OCI-LY7 (cell line): ENCODE data around the gene STH. TPM values are rescaled to one million over a fixed set of nuclear protein-coding genes. Genes with fewer than 3 reads are reported as not detected.

ENCODE experiments used
- BruUV-seq: library from RNA; stranded (reverse); fragments of 400-500 nt; replicated peaks from 2 replicates; lab custom pipeline; 2021; lab: Mats Ljungman, UMichigan
- CTCF ChIA-PET: fragments of 300-600 bp; sonication (Branson Sonifier 250); formaldehyde crosslinking; loops from one replicate; lab custom pipeline; 2022; ENCODE audit warnings: antibody characterized with exemption; ENCODE audit not compliant: unreplicated experiment; lab: Charles Lee
- POLR2A ChIA-PET: fragments of 300-600 bp; sonication (Branson Sonifier 250); formaldehyde crosslinking; loops from one replicate; lab custom pipeline; 2022; ENCODE audit warnings: antibody characterized with exemption; lab: Charles Lee
- DNase-seq: peaks from one replicate; pipeline ENCODE4 v3.0.0-alpha.2; 2015; ENCODE audit warnings: low spot score
- H2AFZ ChIP-seq: fragments of 200-600 bp; sonication (generic), shearing (Covaris generic); 2 replicates; pipeline ENCODE4 v1.6.1; 2014; ENCODE audit warnings: mild to moderate bottlenecking, antibody characterized with exemption, low read length, moderate library complexity
- H3K27ac ChIP-seq: fragments of 200-600 bp; sonication (generic); 2 replicates; pipeline ENCODE4 v1.5.1; 2014; ENCODE audit warnings: mixed run types, low read depth, mild to moderate bottlenecking, moderate library complexity, low read length, inconsistent platforms; ENCODE audit not compliant: poor library complexity, severe bottlenecking
- H3K36me3 ChIP-seq: fragments of 200-600 bp; sonication (generic); 2 replicates; pipeline ENCODE4 v1.6.1; 2014; ENCODE audit warnings: mild to moderate bottlenecking, antibody characterized with exemption, low read length, moderate library complexity, mixed read lengths; ENCODE audit not compliant: insufficient read depth
- H3K4me1 ChIP-seq: fragments of 200-600 bp; sonication (generic); 2 replicates; pipeline ENCODE4 v1.5.1; 2014; ENCODE audit warnings: mild to moderate bottlenecking, low read length; ENCODE audit not compliant: insufficient read depth, poor library complexity, severe bottlenecking
- H3K4me2 ChIP-seq: fragments of 200-600 bp; sonication (generic); 2 replicates; pipeline ENCODE4 v1.6.1; 2014; ENCODE audit warnings: mild to moderate bottlenecking, low read length
- H3K4me3 ChIP-seq: fragments of 200-600 bp; sonication (generic); 2 replicates; pipeline ENCODE4 v1.5.1; 2014; ENCODE audit warnings: mild to moderate bottlenecking, low read depth, low read length; ENCODE audit not compliant: poor library complexity, severe bottlenecking
- H3K79me2 ChIP-seq: fragments of 200-600 bp; sonication (generic); 2 replicates; pipeline ENCODE4 v1.6.1; 2016; ENCODE audit warnings: low read depth, mild to moderate bottlenecking, low read length, moderate library complexity, mixed read lengths; ENCODE audit not compliant: insufficient read depth
- H3K9me2 ChIP-seq: fragments of 200-600 bp; sonication (generic); 2 replicates; pipeline ENCODE4 v1.6.1; 2016; ENCODE audit warnings: mild to moderate bottlenecking, low read length, mixed read lengths; ENCODE audit not compliant: insufficient read depth
- H3K9me3 ChIP-seq: fragments of 200-600 bp; sonication (generic); 2 replicates; pipeline ENCODE4 v1.6.1; 2014; ENCODE audit warnings: mild to moderate bottlenecking, mixed run types, low read length, mixed read lengths
- H4K20me1 ChIP-seq: fragments of 200-600 bp; sonication (generic); 2 replicates; pipeline ENCODE4 v1.6.1; 2014; ENCODE audit warnings: mild to moderate bottlenecking, antibody characterized with exemption, low read length, moderate library complexity, mixed read lengths; ENCODE audit not compliant: insufficient read depth
- CTCF ChIP-seq: fragments of 200-600 bp; sonication (generic); conservative IDR thresholded peaks from 2 replicates; pipeline ENCODE4 v1.5.1; 2014; ENCODE audit warnings: mild to moderate bottlenecking, antibody characterized with exemption, low read length, moderate library complexity, mixed read lengths
- EZH2phosphoT487 ChIP-seq: fragments of 200-600 bp; sonication (generic); IDR thresholded peaks from 2 replicates; pipeline ENCODE4 v1.6.1; 2018; ENCODE audit warnings: low read depth, borderline replicate concordance, mild to moderate bottlenecking, mixed run types, antibody characterized with exemption, low read length, moderate library complexity, mixed read lengths
- intact Hi-C: fragments of 100-400 bp; cut with micrococcal nuclease; formaldehyde crosslinking; loops from one replicate; pipeline ENCODE4 v1.10.0; 2022; ENCODE audit not compliant: unreplicated experiment
- total RNA-seq, 2 experiments: library from RNA; depleted of rRNA in 1 of 2; stranded (reverse); fragments of >200 nt in 1 of 2; shearing (Covaris generic) in 1 of 2; gene quantifications; 2 replicates each; pipeline ENCODE4 v1.2.3, GENCODE V29; 2014 to 2022

The STH gene
- total RNA-seq, 2 experiments from 2014 or later = not detected

GRCh38 chr17:46042246-46042645, 43.2 kb downstream of the STH start:
- peaks cover 7% of the 10 kb centered on the region for H3K4me1 ChIP-seq
- H2AFZ ChIP-seq = no peak overlapping the region
- no peaks in the 10 kb centered on the region for H3K9me2 ChIP-seq
- TF ChIP-seq EZH2phosphoT487 (no peak), CTCF (no peak)
- BruUV-seq = no TSS peak
- no peak for DNase-seq
- no peaks in the 10 kb centered on the region for H3K9me3 ChIP-seq
- intact Hi-C loops = no loop called here
- CTCF ChIA-PET = no interaction called here
- H3K27ac ChIP-seq = no peak overlapping the region
- H3K36me3 ChIP-seq = peaks cover 95% of the 10 kb centered on the region
- no peaks in the 10 kb centered on the region for H4K20me1 ChIP-seq
- no peak overlapping the region for H3K4me3 ChIP-seq
- peaks cover 4% of the 10 kb centered on the region; the same call in 1 of the 2 replicates for H3K79me2 ChIP-seq
- no peak overlapping the region for H3K4me2 ChIP-seq
- POLR2A ChIA-PET = no interaction called here

GRCh38 chr17:46042925-46043324, 43.9 kb downstream of the STH start:
- no peak for DNase-seq
- CTCF ChIA-PET = interaction anchor here (0.6 kb wide), 1 partner anchor 49 kb away, joined by 3 read pairs; no protein-coding TSS in a partner anchor
- POLR2A ChIA-PET = no interaction called here

More at GRCh38 chr17:46042925-46043324, 43.9 kb downstream of the STH start:
- Histone ChIP-seq H2AFZ (no peak overlapping the region), H3K27ac (no peak overlapping the region), H3K36me3 (peaks cover 95% of the 10 kb centered on the region), H3K4me2 (no peak overlapping the region), H3K9me3 (no peaks in the 10 kb centered on the region), H3K4me3 (no peak overlapping the region), H3K79me2 (peaks cover 4% of the 10 kb centered on the region; the same call in 1 of the 2 replicates), H3K9me2 (no peaks in the 10 kb centered on the region), H4K20me1 (no peaks in the 10 kb centered on the region), H3K4me1 (peaks cover 7% of the 10 kb centered on the region)
- intact Hi-C loops = no loop called here
- TF ChIP-seq CTCF (no peak), EZH2phosphoT487 (no peak)
- no TSS peak for BruUV-seq
